IMR-90 (cell line): ENCODE results near the gene FAM162B. TPM values are rescaled to one million over a fixed set of nuclear protein-coding genes. Genes with fewer than 3 reads are reported as not detected.

Experiments
- ATAC-seq: fragments of 200-7000 bp; cut with Tn5 transposase; 2 replicates; pipeline ENCODE4 v1.9.1; 2020; ENCODE audit warnings: low read depth, mild to moderate bottlenecking, moderate library complexity
- BruUV-seq: library from RNA; stranded (reverse); fragments of 400-500 nt; replicated peaks from 2 replicates; lab custom pipeline; 2021; lab: Mats Ljungman, UMichigan
- CTCF ChIA-PET: fragments of 300-600 bp; formaldehyde crosslinking; extraction: SDS; loops from one replicate; lab custom pipeline; 2021; ENCODE audit warnings: antibody characterized with exemption; lab: Yijun Ruan, JAX
- POLR2A ChIA-PET: fragments of 300-600 bp; sonication (Branson Sonifier 250); formaldehyde crosslinking; loops from one replicate; lab custom pipeline; 2022; ENCODE audit warnings: antibody characterized with exemption; ENCODE audit not compliant: unreplicated experiment; lab: Charles Lee
- DNase-seq: peaks from one replicate; pipeline ENCODE4 v3.0.0; 2013
- H2AFZ ChIP-seq: replicated peaks from 2 replicates; pipeline ENCODE3; 2013; ENCODE audit warnings: low read length, mild to moderate bottlenecking; ENCODE audit not compliant: poor library complexity
- H2AK5ac ChIP-seq: 2 replicates; pipeline ENCODE4 v1.6.1; 2013; ENCODE audit warnings: low read depth, low read length, inconsistent platforms
- H2AK9ac ChIP-seq: replicated peaks from 2 replicates; pipeline ENCODE3; 2013; ENCODE audit warnings: mild to moderate bottlenecking, low read depth, low read length, moderate library complexity; ENCODE audit not compliant: poor library complexity
- H2BK120ac ChIP-seq: 2 replicates; pipeline ENCODE4 v1.6.1; 2013; ENCODE audit warnings: low read depth, low read length, inconsistent platforms
- H2BK15ac ChIP-seq: 3 replicates; pipeline ENCODE4 v1.6.1; 2013; ENCODE audit warnings: low read depth, low read length, inconsistent platforms
- H2BK20ac ChIP-seq: 2 replicates; pipeline ENCODE4 v1.6.1; 2013; ENCODE audit warnings: low read depth, mild to moderate bottlenecking, inconsistent platforms, low read length, moderate library complexity
- H2BK5ac ChIP-seq: 2 replicates; pipeline ENCODE4 v1.6.1; 2013; ENCODE audit warnings: mild to moderate bottlenecking, low read depth, low read length, inconsistent platforms; ENCODE audit not compliant: poor library complexity, severe bottlenecking
- H3K14ac ChIP-seq: replicated peaks from 2 replicates; pipeline ENCODE4 v1.6.1; 2013; ENCODE audit warnings: low read depth, low read length, inconsistent platforms
- H3K18ac ChIP-seq: 2 replicates; pipeline ENCODE4 v1.6.1; 2013; ENCODE audit warnings: low read depth, low read length, control low read depth
- H3K23ac ChIP-seq: 2 replicates; pipeline ENCODE4 v1.6.1; 2013; ENCODE audit warnings: low read depth, low read length, inconsistent platforms
- H3K27ac ChIP-seq: 2 replicates; pipeline ENCODE4 v1.5.1; 2013; ENCODE audit warnings: mild to moderate bottlenecking, control low read depth, low read length; ENCODE audit not compliant: insufficient read depth
- H3K27me3 ChIP-seq: 2 replicates; pipeline ENCODE4 v1.6.1; 2013; ENCODE audit warnings: low read length; ENCODE audit not compliant: control insufficient read depth, insufficient read depth
- H3K36me3 ChIP-seq: 2 replicates; pipeline ENCODE4 v1.6.1; 2013; ENCODE audit warnings: low read length, mixed read lengths; ENCODE audit not compliant: control insufficient read depth, insufficient read depth
- H3K4ac ChIP-seq: 2 replicates; pipeline ENCODE4 v1.6.1; 2013; ENCODE audit warnings: low read depth, low read length, inconsistent platforms
- H3K4me1 ChIP-seq: 2 replicates; pipeline ENCODE4 v1.6.1; 2013; ENCODE audit warnings: low read length, mixed read lengths; ENCODE audit not compliant: control insufficient read depth, insufficient read depth
- H3K4me2 ChIP-seq: 2 replicates; pipeline ENCODE4 v1.6.1; 2013; ENCODE audit warnings: low read depth, mild to moderate bottlenecking, control low read depth, low read length, moderate library complexity
- H3K4me3 ChIP-seq: 2 replicates; pipeline ENCODE4 v1.5.1; 2013; ENCODE audit warnings: low read depth, mild to moderate bottlenecking, control low read depth, low read length, moderate library complexity; ENCODE audit not compliant: insufficient read depth
- H3K56ac ChIP-seq: 2 replicates; pipeline ENCODE4 v1.6.1; 2013; ENCODE audit warnings: low read length, inconsistent platforms; ENCODE audit not compliant: insufficient read depth; ENCODE audit errors: extremely low read depth
- H3K79me1 ChIP-seq, 2 experiments: 2 replicates each; pipeline ENCODE4 v1.6.1; 2013; ENCODE audit warnings: low read length in 2 of 2, inconsistent platforms in 1 of 2, low read depth in 1 of 2
- H3K9ac ChIP-seq: 2 replicates; pipeline ENCODE4 v1.6.1; 2013; ENCODE audit warnings: low read depth, low read length, control low read depth
- H3K9me1 ChIP-seq: 2 replicates; pipeline ENCODE4 v1.6.1; 2013; ENCODE audit warnings: low read length, inconsistent platforms; ENCODE audit not compliant: insufficient read depth
- H3K9me3 ChIP-seq: 2 replicates; pipeline ENCODE4 v1.6.1; 2013; ENCODE audit warnings: low read length; ENCODE audit not compliant: control insufficient read depth, insufficient read depth
- H4K20me1 ChIP-seq: 2 replicates; pipeline ENCODE4 v1.6.1; 2013; ENCODE audit warnings: low read length, inconsistent platforms; ENCODE audit not compliant: insufficient read depth
- H4K5ac ChIP-seq: 2 replicates; pipeline ENCODE4 v1.6.1; 2013; ENCODE audit warnings: mild to moderate bottlenecking, low read depth, low read length, control low read depth
- H4K8ac ChIP-seq, 2 experiments: 2 replicates each; pipeline ENCODE4 v1.6.1; 2013; ENCODE audit warnings: low read depth in 2 of 2, low read length in 2 of 2, control low read depth in 1 of 2, inconsistent platforms in 1 of 2
- H4K91ac ChIP-seq: 2 replicates; pipeline ENCODE4 v1.6.1; 2013; ENCODE audit warnings: low read depth, low read length, inconsistent platforms; ENCODE audit not compliant: insufficient read depth
- CEBPB ChIP-seq: IDR thresholded peaks from 2 replicates; pipeline ENCODE4 v1.6.1; 2012; ENCODE audit warnings: low read depth, low read length, improper control_type of control experiment
- RCOR1 ChIP-seq: IDR thresholded peaks from 2 replicates; pipeline ENCODE4 v1.6.1; 2012; ENCODE audit warnings: mild to moderate bottlenecking, low read length, improper control_type of control experiment; ENCODE audit not compliant: insufficient replicate concordance
- WGBS, 2 experiments: methylation state at CpG; one replicate each; pipeline versions ENCODE4 v1.1.5 to v1.1.7; 2013; ENCODE audit warnings: missing lambda C conversion rate in 2 of 2; ENCODE audit not compliant: insufficient read length in 1 of 2; ENCODE audit errors: extremely low coverage in 2 of 2; 5-methylcytosine and 5-hydroxymethylcytosine counted together
- dilution Hi-C: fragments of 300-500 bp; cut with HindIII; formaldehyde crosslinking; loops from one replicate; pipeline ENCODE4 v1.14.3; 2018; ENCODE audit warnings: low sequenced_read_pairs; ENCODE audit not compliant: unreplicated experiment
- in situ Hi-C: fragments of 300-500 bp; cut with MboI; formaldehyde crosslinking; loops from 3 replicates; pipeline ENCODE4 v1.14.3; 2019; ENCODE audit warnings: low sequenced_read_pairs, inconsistent platforms, mixed read lengths
- intact Hi-C: fragments of 100-400 bp; cut with micrococcal nuclease; formaldehyde crosslinking; loops from 2 replicates; pipeline ENCODE4 v1.10.0; 2022
- polyA plus RNA-seq, 3 experiments: library from polyadenylated mRNA; depleted of rRNA; stranded (reverse); fragments of >200 nt; gene quantifications; 2 replicates each; pipeline ENCODE4 v1.2.3, GENCODE V29; 2012; ENCODE audit warnings: low replicate concordance in 1 of 3
- total RNA-seq: library from RNA; depleted of rRNA; stranded (reverse); fragments of >200 nt; gene quantifications from 2 replicates; pipeline ENCODE4 v1.2.3, GENCODE V29; 2012

Gene FAM162B
- total and polyA plus RNA-seq, 2 of the 4 experiments (the other 2 are of a cell fraction) = 2.9 to 3.2 TPM

GRCh38 chr6:116766506-116767176 lies 1.1 kb upstream of the FAM162B start:
- ChIA-PET POLR2A (no interaction called here), CTCF (interaction anchor here (1.6 kb wide), 1 partner anchor 12 kb away, joined by 3 read pairs; no protein-coding TSS in a partner anchor)
- Histone ChIP-seq H3K9me1 (no peaks in the 10 kb centered on the region), H4K5ac (no peak overlapping the region), H3K27ac (no peak overlapping the region), H4K8ac (no peak overlapping the region), H4K91ac (no peak overlapping the region), H3K4me3 (no peak overlapping the region), H2BK5ac (no peak overlapping the region), H3K18ac (no peak overlapping the region), H3K23ac (no peak overlapping the region), H3K36me3 (no peaks in the 10 kb centered on the region), H3K27me3 (peaks cover 12% of the 10 kb centered on the region), H3K9ac (no peak overlapping the region), H2AK5ac (no peak overlapping the region), H3K4me2 (no peak overlapping the region), H2BK120ac (no peak overlapping the region), H4K20me1 (no peaks in the 10 kb centered on the region), H3K56ac (no peak overlapping the region), H3K14ac (no peak overlapping the region), H2BK20ac (no peak overlapping the region), H2AK9ac (no peak overlapping the region), H2AFZ (no peak overlapping the region), H3K4ac (no peak overlapping the region), H3K9me3 (no peaks in the 10 kb centered on the region), H2BK15ac (no peak overlapping the region), H3K4me1 (no peaks in the 10 kb centered on the region), H3K79me1 (no peaks in the 10 kb centered on the region)
- intact Hi-C loops = no loop called here
- no peak for DNase-seq
- dilution Hi-C loops = no loop called here
- in situ Hi-C loops = no loop called here
- no peak for ATAC-seq
- no peak for TF ChIP-seq RCOR1
- TF ChIP-seq CEBPB = peak; percentile 67
- BruUV-seq = no TSS peak
- 83% methylated on average over 1 of the region's 5 CpGs; no CpG with 5 or more reads in 1 of the 2 experiments for WGBS, 2 experiments
